Adrenal gland (tissue), 12 donors: Measurements from ENCODE around the gene ADK. TPM values are rescaled to one million over a fixed set of nuclear protein-coding genes. Genes with fewer than 3 reads are reported as not detected.
A peak's percentile ranks its signal among the peaks of the same experiment; 100 is the strongest.

Experiments used
- DNase-seq, 7 donors: peaks; one replicate each; pipeline ENCODE4 v3.0.0-alpha.2; 2019 to 2020
- H3K27ac ChIP-seq, 5 donors: fragments of 200-600 bp; sonication (generic) in 4 of 5; 1 replicate in 3 of 5; 2 replicates in 2 of 5; pipeline versions ENCODE4 v1.5.1 to v1.8.0; 2016 to 2020; ENCODE audit warnings: mild to moderate bottlenecking in 1 of 5
- H3K27me3 ChIP-seq: fragments of 200-600 bp; 2 replicates; pipeline ENCODE4 v1.8.0; 2021
- H3K36me3 ChIP-seq, 2 donors: fragments of 200-600 bp; replicated peaks in 1 of 2; 1 replicate in 1 of 2; 2 replicates in 1 of 2; pipeline versions ENCODE4 v1.5.1 to v1.8.0; 2018 to 2022
- H3K4me1 ChIP-seq, 2 donors: fragments of 200-600 bp; replicated peaks in 1 of 2; 1 replicate in 1 of 2; 2 replicates in 1 of 2; pipeline versions ENCODE4 v1.5.1 to v1.8.0; 2018 to 2021
- H3K4me3 ChIP-seq, 4 donors: fragments of 200-600 bp; sonication (generic) in 3 of 4; one replicate each; pipeline ENCODE4 v1.5.1; 2016 to 2018
- H3K9me3 ChIP-seq, 3 donors: fragments of 200-600 bp; sonication (generic) in 1 of 3; replicated peaks in 1 of 3; 1 replicate in 2 of 3; 2 replicates in 1 of 3; pipeline versions ENCODE4 v1.5.1 to v1.8.0; 2016 to 2021
- POLR2A ChIP-seq, 2 donors: fragments of 450-650 bp; IDR thresholded peaks; one replicate each; pipeline ENCODE4 v1.6.1; 2017; ENCODE audit warnings: antibody characterized with exemption in 2 of 2, mild to moderate bottlenecking in 2 of 2, moderate library complexity in 1 of 2
- WGBS, 4 donors: extraction: QIAGEN DNeasy Blood & Tissue Kit in 2 of 4; methylation state at CpG; one replicate each; pipeline versions ENCODE4 v1.1.5 to v1.1.7; 2013 to 2017; 5-methylcytosine and 5-hydroxymethylcytosine counted together
- intact Hi-C, 2 donors: fragments of 100-400 bp; cut with DNase I; formaldehyde crosslinking; loops; one replicate each; pipeline versions ENCODE4 v1.14.1 to v1.15.0; 2022 to 2023
- polyA plus RNA-seq, 3 donors: library from polyadenylated mRNA; stranded (reverse); fragments of 200-250 nt in 2 of 3; fragments of 350-450 nt in 1 of 3; fragmentation: Illumina TruSeq in 1 of 3; extraction: RNeasy Lipid Tissue Mini Kit (QIAGEN cat#74804) in 1 of 3; gene quantifications; one replicate each; pipeline ENCODE4 v1.2.3, GENCODE V29; 2013 to 2014
- total RNA-seq, 9 donors: library from RNA; depleted of rRNA in 4 of 9; stranded (reverse); fragments of >200 nt in 4 of 9; fragments of 120-200 nt in 1 of 9; fragmentation: NEBNext Ultra II Directional in 1 of 9; extraction: Animal tissue kit (Norgen Biotek cat#: 25700) in 1 of 9; gene quantifications; one replicate each; pipeline versions ENCODE4 v1.1.0 to v1.2.4, GENCODE V29; 2013 to 2023
- TF ChIP-seq, protein P1 (sequence below), 6 experiments: fragments of 450-650 bp in 4 of 6; fragments of 200-600 bp in 2 of 6; sonication (generic) in 1 of 6; IDR thresholded peaks; 1 replicate in 5 of 6; 2 replicates in 1 of 6; pipeline versions ENCODE4 v1.5.1 to v1.8.0; 2016 to 2021; ENCODE audit warnings: antibody characterized with exemption in 6 of 6, mild to moderate bottlenecking in 2 of 6, moderate library complexity in 1 of 6
- donor health status: healthy with polysubstance abuse.
- donor health status: Bipolar disorder and iron deficiency.
- donor health status: DM: yes; HTN: yes; CAD: no.
- donor health status: DM: no; HTN: no; CAD: no.
- donor health status: DM: no; HTN: no; CAD: no.
- donor health status: DM: yes; HTN: yes; CAD: no.

ADK gene
- total and polyA plus RNA-seq, 12 donors, result 8.2 to 45.5 (median 22.2) TPM

DNA sequence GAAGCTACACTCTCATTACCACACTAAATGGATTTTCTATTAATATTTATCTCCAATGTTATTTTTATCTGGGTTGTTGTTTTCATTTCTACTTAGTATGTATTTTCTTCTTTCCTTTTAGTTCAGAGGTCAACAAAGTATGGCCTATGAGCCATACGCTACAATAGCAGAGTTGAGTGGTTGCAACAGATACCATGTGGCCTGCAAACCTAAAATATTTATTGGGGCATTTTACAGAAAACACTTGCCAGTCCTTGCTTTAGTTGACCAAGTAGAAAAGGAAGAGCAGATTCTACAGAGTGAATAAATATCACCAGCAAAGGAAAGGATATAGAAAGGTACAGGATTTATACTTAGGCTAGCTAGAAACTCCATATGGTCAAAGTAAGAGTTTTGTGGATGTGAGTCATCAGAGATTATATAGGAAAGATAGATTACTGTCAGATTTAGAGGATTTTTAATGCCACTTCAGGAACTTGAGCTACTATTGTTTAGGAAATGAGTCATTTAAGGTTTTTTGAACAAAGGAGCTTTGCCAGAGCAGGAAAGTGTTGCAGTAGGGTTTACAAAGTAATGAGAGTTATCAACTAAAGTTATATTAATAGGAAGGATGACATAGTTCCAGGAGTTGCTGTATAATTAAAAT lies 352.1 kb downstream of the ADK start:
- Histone ChIP-seq H3K4me1 (peaks cover 12 to 42% of the 10 kb centered on the region in 2 donors), H3K27me3 (no peaks in the 10 kb centered on the region), H3K9me3 (no peaks in the 10 kb centered on the region), H3K4me3 (no peak overlapping the region), H3K27ac (no peak overlapping the region), H3K36me3 (no peaks in the 10 kb centered on the region)
- TF ChIP-seq, protein P1, sequence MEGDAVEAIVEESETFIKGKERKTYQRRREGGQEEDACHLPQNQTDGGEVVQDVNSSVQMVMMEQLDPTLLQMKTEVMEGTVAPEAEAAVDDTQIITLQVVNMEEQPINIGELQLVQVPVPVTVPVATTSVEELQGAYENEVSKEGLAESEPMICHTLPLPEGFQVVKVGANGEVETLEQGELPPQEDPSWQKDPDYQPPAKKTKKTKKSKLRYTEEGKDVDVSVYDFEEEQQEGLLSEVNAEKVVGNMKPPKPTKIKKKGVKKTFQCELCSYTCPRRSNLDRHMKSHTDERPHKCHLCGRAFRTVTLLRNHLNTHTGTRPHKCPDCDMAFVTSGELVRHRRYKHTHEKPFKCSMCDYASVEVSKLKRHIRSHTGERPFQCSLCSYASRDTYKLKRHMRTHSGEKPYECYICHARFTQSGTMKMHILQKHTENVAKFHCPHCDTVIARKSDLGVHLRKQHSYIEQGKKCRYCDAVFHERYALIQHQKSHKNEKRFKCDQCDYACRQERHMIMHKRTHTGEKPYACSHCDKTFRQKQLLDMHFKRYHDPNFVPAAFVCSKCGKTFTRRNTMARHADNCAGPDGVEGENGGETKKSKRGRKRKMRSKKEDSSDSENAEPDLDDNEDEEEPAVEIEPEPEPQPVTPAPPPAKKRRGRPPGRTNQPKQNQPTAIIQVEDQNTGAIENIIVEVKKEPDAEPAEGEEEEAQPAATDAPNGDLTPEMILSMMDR (IDR thresholded peaks at IDR 0.05), result no peak
- no peak for TF ChIP-seq POLR2A (IDR thresholded peaks at IDR 0.05)
- 87 to 97% (median 88%) methylated on average over 1 of the region's 1 CpG for WGBS, 4 donors
- no peak for DNase-seq
- intact Hi-C loops, result no loop called here

DNA sequence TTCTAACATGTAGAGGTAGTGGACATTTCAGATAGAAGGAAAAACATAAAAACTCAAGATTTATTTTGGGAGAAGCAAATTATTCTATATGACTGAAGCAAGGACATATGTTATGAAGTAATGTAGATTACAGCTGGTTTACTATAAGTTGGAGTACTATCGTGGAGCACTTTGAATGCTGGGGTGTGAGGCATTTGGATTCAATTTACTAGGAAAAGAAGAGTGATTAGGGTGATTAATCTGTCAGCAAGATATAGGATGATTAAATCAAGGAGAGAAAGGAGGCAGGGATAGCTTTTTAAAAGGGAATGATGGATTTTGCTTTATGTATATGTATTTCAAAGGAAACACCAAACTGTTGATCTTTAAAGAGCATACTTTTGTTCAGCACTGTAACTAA lies 356.9 kb downstream of the ADK start:
- TF ChIP-seq, protein P1 (IDR thresholded peaks at IDR 0.05), result no peak
- TF ChIP-seq POLR2A (IDR thresholded peaks at IDR 0.05), result no peak
- H3K4me1 ChIP-seq, result peaks cover 0 to 12% of the 10 kb centered on the region in 2 donors
- no peaks in the 10 kb centered on the region for H3K27me3 ChIP-seq
- H3K36me3 ChIP-seq, result no peaks in the 10 kb centered on the region
- no peak overlapping the region for H3K4me3 ChIP-seq
- H3K9me3 ChIP-seq, result peaks cover 0 to 5% (median 0%) of the 10 kb centered on the region in 3 donors
- WGBS, 4 donors, result 87 to 96% (median 94%) methylated on average over 1 of the region's 1 CpG
- H3K27ac ChIP-seq, result no peak overlapping the region
- intact Hi-C loops, result no loop called here
- DNase-seq, result no peak

DNA sequence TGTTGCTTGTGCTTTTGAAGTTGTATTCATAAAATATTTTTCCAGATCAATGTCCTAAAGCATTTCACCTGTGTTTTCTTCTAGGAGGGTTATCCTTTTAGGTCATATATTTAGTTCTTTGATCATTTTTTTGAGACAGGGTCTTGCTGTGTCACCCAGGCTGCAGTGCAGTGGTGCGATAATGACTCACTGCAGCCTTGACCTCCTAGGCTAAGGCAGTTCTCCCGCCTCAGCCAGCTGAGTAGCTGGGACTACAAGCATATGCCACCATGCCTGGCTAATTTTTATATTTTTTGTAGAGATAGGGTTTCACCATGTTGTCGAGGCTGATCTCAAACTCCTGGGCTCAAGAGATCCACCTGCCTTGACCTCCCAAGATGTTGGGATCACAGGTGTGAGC lies 359.6 kb downstream of the ADK start:
- 54 to 63% (median 60%) methylated on average over 3 of the region's 3 CpGs for WGBS, 4 donors
- H3K27ac ChIP-seq, result no peak overlapping the region
- H3K27me3 ChIP-seq, result no peaks in the 10 kb centered on the region
- TF ChIP-seq, protein P1 (IDR thresholded peaks at IDR 0.05), result no peak
- no peak for TF ChIP-seq POLR2A (IDR thresholded peaks at IDR 0.05)
- peak in 5 of 7 donors; percentile 25 to 37 (median 29) for DNase-seq
- peaks cover 0 to 12% (median 5%) of the 10 kb centered on the region in 3 donors for H3K9me3 ChIP-seq
- intact Hi-C loops, result no loop called here
- H3K36me3 ChIP-seq, result no peaks in the 10 kb centered on the region
- H3K4me1 ChIP-seq, result no peaks in the 10 kb centered on the region
- H3K4me3 ChIP-seq, result no peak overlapping the region

DNA sequence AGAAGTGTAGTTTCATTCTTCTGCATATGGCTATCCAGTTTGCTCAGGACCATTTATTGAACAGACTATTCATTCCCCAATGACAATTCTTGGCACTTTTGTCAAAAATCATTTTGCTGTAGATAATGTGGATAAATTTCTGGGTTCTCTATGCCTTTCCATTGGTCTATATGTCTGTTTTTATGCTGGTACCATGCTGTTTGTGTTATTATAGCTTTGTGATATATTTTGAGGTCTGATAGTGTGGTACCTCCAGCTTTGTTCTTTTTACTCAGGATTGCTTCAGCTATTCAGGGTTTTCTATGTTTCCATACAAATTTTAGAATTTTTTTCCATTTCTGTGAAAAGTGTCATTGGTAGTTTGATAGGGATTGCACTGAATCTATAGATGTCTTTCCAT lies 360.0 kb downstream of the ADK start:
- Histone ChIP-seq H3K4me1 (no peaks in the 10 kb centered on the region), H3K27me3 (no peaks in the 10 kb centered on the region), H3K36me3 (no peaks in the 10 kb centered on the region), H3K27ac (no peak overlapping the region), H3K9me3 (peaks cover 0 to 12% (median 5%) of the 10 kb centered on the region in 3 donors), H3K4me3 (no peak overlapping the region)
- DNase-seq, result no peak
- TF ChIP-seq, protein P1 (IDR thresholded peaks at IDR 0.05), result no peak
- no peak for TF ChIP-seq POLR2A (IDR thresholded peaks at IDR 0.05)
- intact Hi-C loops, result no loop called here
